ENCODE data around the gene LHX8.

DNA sequence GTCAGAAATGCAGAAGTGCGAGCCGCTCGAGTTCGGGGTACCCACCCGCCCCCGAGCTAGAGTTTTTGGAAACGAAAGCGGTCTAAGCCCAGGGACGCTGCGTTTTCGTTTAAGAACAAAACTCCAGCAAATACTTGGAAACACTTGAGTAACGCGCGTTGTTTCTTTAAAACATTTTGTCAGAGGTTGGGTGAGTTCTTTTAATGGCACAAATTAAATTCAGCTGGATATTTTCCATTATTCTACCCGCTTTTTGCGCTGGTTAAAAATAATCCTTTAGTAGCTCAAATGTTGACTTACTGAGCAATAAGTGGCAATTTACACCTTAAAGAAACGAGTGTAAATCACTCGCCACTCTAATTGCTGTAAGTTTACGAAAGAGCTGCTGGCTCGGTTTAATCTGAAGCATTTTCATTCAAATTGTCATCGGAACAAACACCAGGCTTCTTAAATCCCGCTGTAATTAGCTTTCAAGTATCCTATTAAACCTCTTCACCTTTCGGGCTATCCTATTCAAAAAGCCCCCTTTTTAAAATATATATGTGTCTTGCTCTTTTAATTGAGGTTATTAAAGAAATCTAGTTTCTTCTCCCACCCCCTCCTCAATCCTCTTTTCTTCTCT lies 1.5 kb downstream of the LHX8 start:
- TF ChIP-seq, protein P1, sequence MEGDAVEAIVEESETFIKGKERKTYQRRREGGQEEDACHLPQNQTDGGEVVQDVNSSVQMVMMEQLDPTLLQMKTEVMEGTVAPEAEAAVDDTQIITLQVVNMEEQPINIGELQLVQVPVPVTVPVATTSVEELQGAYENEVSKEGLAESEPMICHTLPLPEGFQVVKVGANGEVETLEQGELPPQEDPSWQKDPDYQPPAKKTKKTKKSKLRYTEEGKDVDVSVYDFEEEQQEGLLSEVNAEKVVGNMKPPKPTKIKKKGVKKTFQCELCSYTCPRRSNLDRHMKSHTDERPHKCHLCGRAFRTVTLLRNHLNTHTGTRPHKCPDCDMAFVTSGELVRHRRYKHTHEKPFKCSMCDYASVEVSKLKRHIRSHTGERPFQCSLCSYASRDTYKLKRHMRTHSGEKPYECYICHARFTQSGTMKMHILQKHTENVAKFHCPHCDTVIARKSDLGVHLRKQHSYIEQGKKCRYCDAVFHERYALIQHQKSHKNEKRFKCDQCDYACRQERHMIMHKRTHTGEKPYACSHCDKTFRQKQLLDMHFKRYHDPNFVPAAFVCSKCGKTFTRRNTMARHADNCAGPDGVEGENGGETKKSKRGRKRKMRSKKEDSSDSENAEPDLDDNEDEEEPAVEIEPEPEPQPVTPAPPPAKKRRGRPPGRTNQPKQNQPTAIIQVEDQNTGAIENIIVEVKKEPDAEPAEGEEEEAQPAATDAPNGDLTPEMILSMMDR (IDR thresholded peaks at IDR 0.05), result no peak
- TF ChIP-seq POLR2AphosphoS5 (IDR thresholded peaks at IDR 0.05; ENCODE audit: low read depth, low read length) (no peak), MXI1 (IDR thresholded peaks at IDR 0.05; ENCODE audit: low read depth, low read length) (no peak)
